Measurements from ENCODE around the gene GGNBP2.

Gene GGNBP2

DNA sequence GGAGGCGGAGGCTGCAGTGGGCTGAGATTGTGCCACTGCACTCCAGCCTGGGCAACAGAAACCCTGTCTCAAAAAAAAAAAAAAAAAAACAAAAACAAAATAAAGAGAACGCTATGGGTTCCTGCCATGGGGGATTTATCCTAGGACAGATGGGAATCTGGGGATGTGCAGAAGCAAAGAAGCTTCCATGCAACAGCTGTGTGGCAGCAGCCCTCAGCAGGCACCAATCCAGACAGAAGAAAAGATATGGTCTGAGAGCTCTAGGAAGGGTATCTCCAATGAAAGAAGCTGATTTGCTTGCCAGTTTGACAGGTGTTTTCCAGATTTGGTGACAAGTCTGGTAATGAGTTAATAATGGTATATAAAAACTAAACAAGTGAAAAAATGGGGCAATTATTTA, 21.6 kb upstream of the GGNBP2 start:
- no peak for DNase-seq

DNA sequence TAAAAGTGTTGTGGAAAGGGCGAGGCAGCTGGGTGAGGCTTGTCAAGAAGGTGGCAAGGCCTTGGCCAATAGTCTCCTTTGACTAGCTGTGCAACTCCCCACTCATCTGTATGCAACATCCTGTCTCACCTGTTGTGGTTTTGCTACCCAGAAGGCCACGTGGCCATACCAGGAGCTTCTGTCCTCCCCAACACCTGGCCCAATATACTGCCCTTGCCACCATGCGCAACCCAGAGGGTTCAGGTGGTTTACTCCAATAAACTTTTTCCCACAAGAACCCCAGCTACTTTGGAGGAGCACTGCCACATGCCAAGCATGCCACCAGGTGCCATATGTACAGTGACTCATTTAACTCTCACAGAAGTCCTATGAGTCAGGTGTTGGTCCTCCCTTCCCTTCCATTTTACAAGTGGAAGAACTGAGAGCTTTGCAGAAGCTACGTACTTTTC, 20.3 kb upstream of the GGNBP2 start:
- DNase-seq = no peak

DNA sequence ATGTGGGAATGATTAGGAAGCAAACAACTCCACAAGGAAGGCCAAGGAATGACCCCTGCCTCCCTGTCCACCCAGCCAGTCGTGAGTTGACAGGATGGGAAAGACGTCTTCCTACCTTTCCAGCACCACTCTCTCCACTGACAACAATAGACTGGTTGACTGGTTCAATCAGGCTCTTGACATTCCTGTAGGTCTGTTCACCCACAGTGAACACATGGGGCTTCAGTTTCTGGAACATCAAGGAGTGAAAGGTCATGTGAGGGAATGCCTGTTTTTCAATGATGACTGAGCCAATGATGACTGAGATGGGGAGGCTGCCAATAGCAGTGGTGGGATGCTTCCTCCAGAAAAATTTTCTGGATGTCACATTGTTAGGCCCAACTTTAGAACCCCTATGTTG, 19.6 kb upstream of the GGNBP2 start:
- no peak for DNase-seq

DNA sequence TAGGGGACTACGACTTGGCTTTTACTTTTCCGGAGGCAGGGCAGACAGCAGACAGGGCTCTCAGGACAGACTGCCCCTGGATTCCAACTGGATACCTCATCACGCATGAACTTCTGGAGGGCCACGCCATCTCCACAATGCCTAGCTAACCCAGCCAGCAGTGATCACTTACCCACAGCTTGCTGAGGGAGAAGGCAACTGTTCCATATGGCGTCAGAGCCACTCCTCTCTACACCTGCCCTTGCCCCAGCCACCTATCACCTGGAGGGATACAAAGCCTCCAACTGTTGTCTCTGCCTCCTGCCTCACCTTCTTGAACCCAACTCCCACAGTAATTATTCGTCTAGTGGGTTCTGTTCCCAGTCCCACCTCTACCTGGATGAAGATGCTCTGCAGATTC, 18.8 kb upstream of the GGNBP2 start:
- no peak for DNase-seq

DNA sequence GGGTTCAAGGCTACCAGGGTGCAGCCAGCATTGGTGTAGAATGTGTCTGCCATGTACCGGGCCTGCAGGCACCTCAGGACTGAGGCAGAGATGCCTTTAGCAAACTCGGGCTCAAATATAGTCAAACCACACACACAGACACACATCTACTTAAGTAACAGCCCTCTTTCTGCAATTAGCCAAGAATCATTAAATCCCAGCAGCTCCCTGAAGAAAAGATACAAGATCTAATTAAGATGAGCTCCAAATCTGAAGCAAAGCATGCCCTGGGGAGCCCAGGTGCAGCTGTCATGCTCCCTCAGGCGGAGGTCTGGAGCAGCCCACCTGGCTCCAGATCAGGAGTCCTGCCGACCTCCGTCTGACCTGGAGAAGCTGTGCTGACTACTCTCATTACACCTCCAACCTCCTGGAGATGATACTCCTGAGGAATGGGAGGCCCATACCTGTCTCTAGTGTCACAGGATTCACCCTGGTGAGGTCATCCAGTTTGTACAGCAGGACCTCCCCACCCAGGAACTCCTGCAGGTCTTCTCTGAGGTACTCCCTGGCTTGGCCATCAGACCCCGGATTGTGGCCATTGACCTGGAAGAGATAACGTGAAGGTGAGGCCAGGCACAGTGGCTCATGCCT, 17.0 kb upstream of the GGNBP2 start:
- DNase-seq = no peak

DNA sequence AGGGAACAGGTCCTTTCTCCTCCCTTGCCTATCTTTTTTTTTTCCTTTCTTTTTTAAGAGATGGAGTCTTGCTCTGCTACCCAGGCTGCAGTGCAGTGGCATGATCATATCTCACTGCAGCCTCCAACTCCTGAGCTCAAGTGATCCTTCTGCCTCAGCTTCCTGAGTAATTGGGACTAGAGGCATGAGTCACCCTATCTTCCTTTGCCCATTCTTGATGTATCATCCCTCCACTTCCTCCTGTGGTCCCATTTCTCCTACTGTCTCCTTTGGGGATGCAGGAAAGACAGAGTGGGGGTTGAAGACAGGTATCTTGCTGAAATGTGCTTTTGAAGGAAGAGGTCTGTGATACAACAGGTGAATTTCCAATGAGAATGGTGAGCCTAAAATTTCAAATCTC, 15.6 kb upstream of the GGNBP2 start:
- DNase-seq = no peak

DNA sequence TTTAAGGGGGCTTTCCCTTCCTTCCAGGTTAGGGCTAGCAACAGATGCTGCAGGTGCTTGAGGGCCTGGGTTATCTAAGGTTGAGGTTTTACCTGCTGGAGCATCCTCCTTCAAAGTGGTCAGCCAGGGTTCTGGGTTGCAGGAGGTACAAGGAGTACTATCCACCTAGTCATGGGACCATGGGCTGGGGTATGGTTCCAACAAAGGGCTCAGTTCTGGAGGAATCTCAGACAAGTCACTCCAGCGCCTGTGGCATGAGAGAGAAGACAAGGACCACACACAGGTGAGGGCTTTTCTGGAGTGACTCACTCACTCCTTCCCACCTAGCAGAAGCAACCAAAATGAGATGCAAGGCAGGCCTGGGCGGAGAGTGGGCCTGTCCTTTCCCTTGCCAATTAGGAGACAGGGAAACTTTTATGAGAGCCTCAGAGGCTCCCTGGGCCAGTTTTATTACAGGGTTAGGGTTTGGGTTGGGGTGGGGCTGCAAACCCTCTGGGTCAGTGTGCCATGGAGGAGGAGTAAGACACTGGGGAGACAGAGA, 12.2 kb upstream of the GGNBP2 start:
- no peak for DNase-seq

DNA sequence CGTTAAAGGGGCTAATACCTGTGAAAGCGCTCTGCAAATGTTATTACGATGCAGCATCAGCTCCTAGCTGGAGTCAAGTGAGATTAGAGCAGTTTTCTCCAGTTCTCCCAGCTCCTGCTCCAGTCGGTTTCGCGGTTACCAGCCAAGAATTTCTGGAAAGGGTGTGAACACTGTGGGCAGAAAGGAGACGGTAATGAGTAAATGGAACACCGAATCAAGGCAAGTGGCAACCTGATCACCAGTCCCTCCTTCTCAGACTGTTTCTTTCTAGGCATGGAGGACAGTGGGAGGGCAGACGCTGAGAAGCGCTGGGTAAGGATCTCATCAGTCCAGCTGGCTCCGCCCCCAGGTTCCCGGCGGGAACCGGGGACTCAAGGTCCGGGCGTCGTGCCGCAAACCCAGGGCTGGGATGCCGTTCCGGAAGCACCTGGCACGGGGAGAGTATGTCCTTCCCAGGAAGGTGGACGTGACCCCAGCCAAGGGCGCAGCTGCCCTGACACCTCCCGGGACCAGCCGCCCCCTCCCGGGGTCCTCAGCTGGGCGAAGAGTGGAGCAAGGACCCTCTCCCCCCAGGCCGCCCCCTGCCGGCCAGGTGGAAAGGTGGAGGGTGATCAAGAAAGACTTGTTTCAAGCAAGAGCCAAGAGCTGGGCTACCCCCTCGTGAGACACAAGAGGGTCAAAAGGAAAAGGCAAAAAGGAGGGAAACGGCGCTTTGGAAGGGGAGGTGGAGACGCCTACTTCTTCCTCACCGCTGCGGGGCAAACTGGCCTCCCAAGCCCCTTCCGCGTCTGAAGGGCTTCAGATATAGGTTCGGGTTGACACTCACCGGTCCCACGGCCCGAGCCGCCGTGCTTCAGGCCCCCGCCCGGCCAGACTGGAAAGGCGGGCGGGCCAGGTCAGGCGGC, 10.5 kb upstream of the GGNBP2 start:
- DNase-seq = peak; percentile 69 to 72

DNA sequence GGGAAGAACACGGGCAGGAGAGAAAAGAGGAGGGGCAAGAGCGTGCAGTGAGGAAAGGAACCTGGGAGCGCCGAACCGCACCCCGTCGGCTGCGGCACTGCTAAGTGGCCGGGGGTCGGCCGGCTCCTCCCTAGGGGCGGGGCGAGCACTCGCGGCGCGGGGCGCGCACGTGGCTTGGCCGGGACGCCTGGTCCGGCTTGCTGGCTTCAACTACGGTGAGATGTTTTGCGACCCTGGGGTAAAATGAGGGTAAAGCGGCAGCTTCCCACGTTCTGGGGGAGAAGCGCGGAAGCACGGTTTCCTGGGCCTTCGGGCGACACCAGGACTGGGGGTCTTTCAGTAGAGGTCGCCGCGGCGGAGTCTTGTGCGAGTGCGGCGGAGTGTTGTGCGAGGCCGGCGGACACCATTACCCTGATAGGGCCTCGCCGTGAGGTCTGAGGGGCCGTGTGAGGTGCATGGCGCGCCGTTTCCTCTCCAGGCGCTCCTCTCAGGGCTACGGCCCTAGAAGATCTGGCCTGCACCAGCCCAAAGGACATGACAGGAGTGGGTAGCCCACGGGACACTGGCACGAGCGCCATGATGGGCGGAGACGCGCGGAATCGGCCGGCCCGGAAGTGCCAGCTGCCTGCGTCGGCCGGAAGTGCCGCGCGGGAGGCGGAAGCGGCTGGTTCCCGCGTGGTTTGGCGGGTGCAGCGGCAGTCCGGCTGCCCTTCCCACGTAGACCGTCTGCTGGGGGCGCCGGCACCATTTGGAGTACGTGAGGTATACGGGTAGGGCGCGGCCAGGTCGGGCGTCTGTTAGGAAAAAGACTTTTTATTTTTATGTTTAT, 9.7 kb upstream of the GGNBP2 start, which contains the start of the genes MYO19 and PIGW:
MYO19 (minus strand) TSS at position 29 of the 829 bp plus-strand sequence. CDS start 2,330 bp downstream, outside the sequence.
PIGW (plus strand) TSS at position 148 of the 829 bp plus-strand sequence. CDS start 2,115 bp downstream, outside the sequence.
- peak; percentile 88 to 91 for DNase-seq

DNA sequence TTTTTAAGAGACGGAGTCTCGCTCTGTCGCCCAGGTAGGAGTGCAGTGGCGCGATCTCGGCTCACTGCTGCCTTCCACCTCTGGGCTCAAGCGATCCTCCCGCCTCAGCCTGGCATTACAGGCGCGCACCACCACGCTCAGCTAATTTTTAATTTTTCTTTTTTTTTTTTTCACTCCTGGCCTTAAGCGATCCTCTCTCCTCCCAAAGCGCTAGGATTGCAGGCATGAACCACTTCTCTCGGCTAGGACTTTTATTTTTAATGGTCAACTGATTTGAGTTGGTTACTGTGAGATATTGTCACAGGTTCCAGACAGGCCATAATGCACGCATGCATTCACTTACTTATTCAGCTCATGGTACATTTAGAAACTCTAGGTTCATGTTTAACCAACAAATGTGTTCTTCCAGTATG, 9.0 kb upstream of the GGNBP2 start:
- no peak for DNase-seq

DNA sequence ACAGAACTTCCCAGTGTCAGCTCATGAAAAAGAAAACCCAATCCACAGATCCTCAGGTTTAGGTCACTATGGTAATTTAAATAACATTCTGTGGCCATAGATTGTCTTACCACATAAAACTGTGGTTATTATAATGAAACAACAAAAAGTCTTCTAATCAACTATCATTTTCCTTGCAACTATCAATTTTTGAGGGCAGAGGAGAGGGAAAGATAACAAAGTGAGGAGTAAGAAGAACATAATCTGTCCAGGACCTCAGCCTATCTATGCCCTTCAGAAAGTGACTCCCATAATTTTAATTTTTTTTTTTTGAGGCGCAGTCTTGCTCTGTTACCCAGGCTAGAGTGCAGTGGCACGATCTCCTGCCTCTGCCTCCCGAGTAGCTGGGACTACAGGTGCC, 4.0 kb upstream of the GGNBP2 start:
- no peak for DNase-seq

DNA sequence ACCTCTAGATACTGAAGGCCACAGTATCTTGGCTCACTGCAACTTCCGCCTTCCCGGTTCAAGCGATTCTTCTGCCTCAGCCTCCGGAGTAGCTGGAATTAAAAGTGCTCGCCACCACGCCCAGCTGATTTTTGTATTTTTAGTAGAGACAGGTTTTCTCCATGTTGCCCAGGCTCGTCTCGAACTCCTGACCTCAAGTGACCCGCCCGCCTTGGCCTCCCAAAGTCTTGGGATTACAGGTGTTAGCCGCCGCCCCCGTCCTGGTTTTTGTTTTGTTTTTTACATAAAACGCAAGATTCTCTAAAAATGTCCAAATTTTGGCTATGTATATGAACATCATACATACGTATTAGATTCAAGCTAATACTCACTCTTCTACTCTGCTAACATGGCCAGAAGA, 2.0 kb upstream of the GGNBP2 start:
- no peak for DNase-seq

DNA sequence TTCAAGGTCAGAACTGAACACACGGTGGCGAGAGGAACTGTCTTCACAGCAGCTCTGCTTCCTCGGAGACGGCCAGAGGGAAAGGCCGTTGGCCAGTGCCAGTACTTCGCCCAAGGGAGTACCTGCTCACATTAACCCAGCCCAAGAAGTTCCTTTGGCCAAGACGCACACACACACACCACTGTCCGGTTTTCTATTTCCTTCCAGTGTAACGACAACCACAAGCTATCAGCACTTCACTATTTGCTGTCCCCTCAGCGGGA, 744 bp upstream of the GGNBP2 start:
- no peak for DNase-seq

DNA sequence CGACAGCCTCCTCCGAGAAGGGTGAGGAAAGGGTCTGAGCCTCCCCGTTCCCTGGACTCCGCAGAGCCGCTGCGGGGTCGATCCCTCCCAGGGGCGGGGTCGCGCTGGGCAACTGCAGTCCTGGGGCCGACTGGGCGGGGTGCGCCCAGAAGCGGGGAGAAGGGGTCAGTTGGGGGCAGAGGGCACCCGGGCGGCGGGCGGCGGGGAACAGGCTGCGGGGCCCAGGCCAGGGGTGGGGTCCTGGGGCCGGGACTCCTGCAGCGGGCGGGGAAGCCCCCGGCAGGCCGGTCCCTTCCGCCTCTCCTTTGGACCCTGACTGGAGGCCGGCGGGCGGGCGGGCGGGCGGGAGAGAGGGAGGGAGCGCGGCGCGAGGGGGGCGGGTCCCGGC, 352 bp downstream of the GGNBP2 start:
- no peak for DNase-seq

DNA sequence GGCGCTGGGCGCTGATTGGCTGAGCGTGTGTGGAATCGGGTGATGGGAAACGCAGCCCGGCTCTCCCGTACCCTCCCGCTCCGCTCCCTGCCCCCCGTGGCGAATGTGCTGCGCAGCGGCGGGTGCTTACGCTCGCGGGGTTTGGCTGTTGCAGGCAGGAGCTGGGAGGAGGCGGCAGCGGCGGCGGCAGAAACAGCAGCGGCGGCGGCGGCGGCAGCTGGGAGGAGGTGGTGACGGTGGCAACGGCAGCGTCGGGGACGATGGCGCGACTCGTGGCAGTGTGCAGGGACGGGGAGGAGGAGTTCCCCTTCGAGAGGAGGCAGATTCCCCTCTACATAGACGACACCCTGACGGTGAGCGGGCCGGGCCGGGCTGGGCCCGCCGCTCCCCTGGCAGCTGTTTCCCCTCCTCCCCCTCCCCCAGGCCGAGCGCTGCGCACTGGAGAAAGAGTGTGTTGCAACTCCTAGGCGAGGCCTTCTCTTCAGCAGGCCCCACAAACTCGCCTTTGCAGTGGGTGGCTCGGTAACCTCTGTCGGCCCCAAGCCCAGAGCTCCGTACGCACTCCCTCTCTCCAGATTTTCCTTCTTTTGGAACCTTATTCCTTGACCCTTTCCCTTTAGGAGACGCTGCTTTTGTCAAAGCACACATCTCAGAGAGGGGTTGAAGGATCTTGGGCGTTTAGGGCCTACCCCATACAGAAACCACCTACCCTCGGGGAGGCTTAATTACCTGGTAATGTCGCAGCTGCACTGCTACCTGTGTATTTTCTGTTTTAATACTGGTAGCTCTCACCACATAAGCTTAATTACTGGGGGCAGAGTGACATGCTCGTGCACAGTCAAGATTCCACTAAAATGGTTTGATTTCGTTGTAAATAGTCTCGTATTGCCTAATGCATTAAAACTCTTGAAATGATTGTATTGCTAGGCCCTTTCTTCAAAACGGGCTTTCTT, 1.0 kb downstream of the GGNBP2 start:
- DNase-seq = peak; percentile 94 to 96

DNA sequence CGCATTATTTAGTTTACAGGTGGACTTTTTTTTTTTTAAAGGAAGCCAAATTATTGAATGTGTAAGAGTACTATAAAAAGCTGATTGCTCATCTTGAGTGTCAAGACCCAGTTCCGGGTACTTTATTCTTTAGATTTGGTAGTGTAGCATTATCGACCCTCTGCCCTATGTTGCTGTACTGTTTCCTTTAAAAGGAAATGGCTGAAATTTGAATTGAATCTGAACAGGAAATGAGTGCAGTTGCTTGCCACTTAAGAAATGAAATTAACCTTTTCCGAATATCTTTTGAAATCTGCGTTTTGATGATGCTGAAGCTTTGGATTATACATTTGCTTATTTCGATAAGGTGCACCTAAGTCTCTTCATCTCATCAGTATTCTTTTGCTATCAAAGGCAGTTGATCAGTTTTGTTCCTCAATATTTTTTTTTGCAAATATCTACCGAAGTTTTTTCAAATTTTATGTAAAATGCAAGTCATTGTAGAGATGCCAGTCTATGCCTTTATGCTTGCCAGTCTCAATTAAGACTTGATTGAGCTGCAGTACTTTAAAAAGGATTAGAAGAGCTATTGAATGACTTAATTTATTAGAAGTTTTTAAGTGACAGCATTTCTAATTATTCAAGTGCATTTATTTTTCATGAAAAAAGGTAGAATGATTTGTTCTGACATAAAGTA, 1.8 kb downstream of the GGNBP2 start:
- no peak for DNase-seq

DNA sequence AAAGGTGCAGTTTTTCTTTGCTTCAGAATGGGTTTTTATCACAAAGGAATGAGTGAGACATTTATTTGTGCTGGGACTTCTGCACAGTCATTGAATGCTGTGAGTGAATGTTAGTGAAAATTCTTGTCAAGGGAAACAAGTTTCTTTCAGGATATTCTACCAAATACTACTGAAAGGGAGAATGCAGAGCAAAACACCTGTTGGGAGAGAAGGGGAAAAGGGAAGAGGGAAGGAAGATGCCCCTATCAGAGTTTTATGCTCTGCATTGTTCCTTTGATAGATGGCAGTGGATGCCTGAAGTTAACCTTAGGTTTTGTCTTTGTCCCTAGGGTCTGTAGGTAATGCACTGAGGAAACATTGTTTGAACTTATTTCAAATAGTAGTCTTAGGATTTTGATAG, 3.1 kb downstream of the GGNBP2 start:
- DNase-seq = no peak

DNA sequence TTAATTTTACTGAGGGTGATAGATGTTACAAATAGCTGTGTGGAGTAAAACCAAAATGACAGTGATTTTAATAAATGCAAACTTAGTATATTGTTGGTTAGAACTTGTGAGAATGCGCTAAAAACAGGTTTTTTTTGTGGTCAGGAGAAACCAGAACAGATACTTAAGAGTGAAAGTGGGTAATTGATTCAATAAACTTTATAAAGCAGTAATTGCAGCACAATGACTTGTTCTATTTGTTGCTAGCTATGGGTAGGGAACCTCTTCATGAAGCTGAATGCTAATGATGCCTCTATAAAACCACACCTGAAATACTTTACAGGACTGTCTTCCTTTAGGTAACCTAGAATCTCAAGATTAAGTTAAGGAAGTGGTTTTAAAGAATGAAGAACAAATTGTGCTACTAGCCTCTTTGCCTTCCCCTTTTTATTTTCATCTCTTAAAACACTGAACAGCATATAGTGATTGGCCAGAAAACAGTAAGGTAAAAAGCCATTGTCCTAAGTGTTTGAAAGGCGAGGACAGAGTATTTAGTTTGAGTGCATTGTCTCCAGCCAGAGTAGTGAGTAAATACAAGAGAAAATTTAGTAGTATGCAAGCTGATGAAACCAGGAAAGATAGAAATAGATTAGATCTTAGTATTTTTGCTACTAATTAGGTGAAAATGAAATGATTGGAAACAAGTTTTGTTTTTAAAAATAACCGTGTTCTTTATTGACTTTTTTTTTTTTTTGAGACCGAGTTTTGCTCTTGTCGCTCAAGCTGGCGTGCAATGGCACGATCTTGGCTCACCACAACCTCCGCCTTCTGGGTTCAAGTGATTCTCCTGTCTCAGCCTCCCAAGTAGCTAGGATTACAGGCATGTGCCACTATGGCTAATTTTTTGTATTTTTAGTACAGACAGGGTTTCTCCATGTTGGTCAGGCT, 6.0 kb downstream of the GGNBP2 start:
- DNase-seq = no peak

DNA sequence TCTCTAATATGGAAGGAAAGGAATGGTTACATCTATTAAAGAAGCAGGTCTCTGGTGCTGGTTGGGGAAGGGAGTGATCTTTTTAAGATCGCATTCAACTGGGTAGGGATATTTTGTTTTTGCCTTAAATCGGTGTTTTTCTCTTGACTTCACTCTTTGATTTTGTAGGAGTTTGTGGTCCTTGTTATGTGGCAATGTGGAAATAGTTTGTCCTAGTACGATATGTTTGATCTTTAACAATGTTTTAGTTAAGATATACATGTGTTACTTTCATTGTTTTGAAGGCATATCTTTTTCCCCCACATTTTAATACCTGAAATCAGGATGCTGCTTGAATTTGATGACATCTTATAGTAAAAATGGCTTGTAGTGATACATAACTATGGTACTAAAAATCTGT, 8.7 kb downstream of the GGNBP2 start:
- DNase-seq = no peak

DNA sequence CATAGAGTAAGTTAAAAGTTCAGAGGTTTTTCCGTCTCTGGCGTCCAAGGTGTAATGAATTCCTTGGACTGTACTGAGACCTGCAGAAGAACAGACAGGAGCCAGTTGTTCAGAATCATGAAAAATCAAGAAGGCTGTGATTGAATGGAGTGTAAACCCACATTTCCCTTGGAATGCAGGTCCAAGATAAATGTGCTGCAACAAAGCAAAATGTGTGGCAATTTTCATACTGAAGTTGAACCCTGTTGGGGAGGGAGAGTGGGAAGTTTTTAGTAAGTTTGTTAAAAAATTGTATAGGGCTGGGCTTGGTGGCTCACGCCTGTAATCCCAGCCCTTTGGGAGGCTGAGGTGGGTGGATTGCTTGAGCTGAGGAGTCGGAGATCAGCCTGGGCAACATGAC, 21.4 kb downstream of the GGNBP2 start:
- DNase-seq = no peak
